GM18519 (cell line): ENCODE results near the gene DEGS1.

Experiments
- ATAC-seq: cut with Tn5 transposase; IDR thresholded peaks from one replicate; pipeline ENCODE4 v1.9.1; 2021; ENCODE audit warnings: mild to moderate bottlenecking, moderate library complexity; ENCODE audit not compliant: unreplicated experiment, low FRiP score

DEGS1 gene

GRCh38 chr1:224212618-224213061, 29.6 kb downstream of the DEGS1 start:
- no peak for ATAC-seq

GRCh38 chr1:224213438-224214119, 30.5 kb downstream of the DEGS1 start:
- ATAC-seq: no peak

GRCh38 chr1:224216382-224216781, 33.3 kb downstream of the DEGS1 start:
- no peak for ATAC-seq

GRCh38 chr1:224217655-224218623, 34.9 kb downstream of the DEGS1 start:
- no peak for ATAC-seq

GRCh38 chr1:224219011-224219611, 36.1 kb downstream of the DEGS1 start:
- ATAC-seq: no peak

- no peak for ATAC-seq
Observed at GRCh38 chr1:224219612-224220059, 36.6 kb downstream of the DEGS1 start.

- ATAC-seq: no peak
Observed at GRCh38 chr1:224223819-224224714, 41.0 kb downstream of the DEGS1 start.

- ATAC-seq: no peak
Observed at GRCh38 chr1:224226849-224227502, 43.9 kb downstream of the DEGS1 start.

- no peak for ATAC-seq
Observed at GRCh38 chr1:224234017-224234416, 51.0 kb downstream of the DEGS1 start.

GRCh38 chr1:224235813-224236493, 52.9 kb downstream of the DEGS1 start:
- no peak for ATAC-seq

- ATAC-seq: no peak
Observed at GRCh38 chr1:224237119-224237881, 54.3 kb downstream of the DEGS1 start.

GRCh38 chr1:224238212-224238611, 55.2 kb downstream of the DEGS1 start:
- no peak for ATAC-seq

- ATAC-seq: no peak
Observed at GRCh38 chr1:224238756-224239155, 55.7 kb downstream of the DEGS1 start.
